ENCODE measurements around the gene C22orf42.

The C22orf42 gene

DNA sequence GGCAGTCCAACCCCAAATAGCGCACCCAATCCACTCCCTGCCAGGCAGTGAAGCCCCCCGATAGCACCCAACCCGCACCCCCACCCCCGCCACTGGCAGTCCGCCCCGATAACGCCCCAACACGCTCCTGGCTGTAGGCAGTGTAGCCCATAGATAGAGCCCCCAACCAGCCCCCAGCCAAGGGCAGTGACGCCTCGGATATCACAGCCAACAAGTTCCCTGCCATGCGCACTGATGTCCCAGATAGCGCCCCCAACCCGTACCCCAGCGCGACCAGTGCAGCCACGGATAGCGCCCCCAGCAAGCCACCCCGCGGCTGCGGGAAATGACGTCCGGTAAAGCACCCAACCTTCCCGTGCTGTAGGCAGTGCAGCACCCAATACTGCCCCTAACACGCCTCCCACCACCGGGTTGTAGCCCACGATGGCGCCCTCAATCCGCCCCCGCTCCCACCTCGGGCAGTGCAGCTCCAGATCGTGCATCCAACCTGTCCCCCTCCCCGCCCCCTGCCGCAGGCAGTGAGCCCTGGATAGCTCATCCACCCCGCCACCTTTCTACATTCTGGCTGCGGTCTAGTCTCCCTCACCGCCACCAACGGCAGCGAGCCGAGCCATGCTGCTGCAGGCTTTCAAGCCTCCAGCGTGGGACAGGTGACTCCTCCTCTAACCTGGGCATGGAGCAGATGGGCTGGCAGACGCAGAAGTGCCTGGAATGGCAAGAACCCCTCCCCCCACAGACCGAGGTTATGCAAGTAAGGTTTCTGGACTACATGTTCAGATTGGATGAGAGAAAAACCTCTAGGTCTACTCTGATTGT, 45.1 kb upstream of the C22orf42 start:
- TF ChIP-seq, protein P1, sequence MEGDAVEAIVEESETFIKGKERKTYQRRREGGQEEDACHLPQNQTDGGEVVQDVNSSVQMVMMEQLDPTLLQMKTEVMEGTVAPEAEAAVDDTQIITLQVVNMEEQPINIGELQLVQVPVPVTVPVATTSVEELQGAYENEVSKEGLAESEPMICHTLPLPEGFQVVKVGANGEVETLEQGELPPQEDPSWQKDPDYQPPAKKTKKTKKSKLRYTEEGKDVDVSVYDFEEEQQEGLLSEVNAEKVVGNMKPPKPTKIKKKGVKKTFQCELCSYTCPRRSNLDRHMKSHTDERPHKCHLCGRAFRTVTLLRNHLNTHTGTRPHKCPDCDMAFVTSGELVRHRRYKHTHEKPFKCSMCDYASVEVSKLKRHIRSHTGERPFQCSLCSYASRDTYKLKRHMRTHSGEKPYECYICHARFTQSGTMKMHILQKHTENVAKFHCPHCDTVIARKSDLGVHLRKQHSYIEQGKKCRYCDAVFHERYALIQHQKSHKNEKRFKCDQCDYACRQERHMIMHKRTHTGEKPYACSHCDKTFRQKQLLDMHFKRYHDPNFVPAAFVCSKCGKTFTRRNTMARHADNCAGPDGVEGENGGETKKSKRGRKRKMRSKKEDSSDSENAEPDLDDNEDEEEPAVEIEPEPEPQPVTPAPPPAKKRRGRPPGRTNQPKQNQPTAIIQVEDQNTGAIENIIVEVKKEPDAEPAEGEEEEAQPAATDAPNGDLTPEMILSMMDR (IDR thresholded peaks at IDR 0.05; ENCODE audit: insufficient read depth, low read length): peak; percentile 15
- TF ChIP-seq SPI1 (IDR thresholded peaks at IDR 0.05; ENCODE audit: borderline replicate concordance, low read depth) (no peak), GABPA (IDR thresholded peaks at IDR 0.05; ENCODE audit: low read depth) (peak; percentile 61), POLR2AphosphoS5 (IDR thresholded peaks at IDR 0.05; ENCODE audit: low read depth) (no peak)
- TF ChIP-seq, protein P2, sequence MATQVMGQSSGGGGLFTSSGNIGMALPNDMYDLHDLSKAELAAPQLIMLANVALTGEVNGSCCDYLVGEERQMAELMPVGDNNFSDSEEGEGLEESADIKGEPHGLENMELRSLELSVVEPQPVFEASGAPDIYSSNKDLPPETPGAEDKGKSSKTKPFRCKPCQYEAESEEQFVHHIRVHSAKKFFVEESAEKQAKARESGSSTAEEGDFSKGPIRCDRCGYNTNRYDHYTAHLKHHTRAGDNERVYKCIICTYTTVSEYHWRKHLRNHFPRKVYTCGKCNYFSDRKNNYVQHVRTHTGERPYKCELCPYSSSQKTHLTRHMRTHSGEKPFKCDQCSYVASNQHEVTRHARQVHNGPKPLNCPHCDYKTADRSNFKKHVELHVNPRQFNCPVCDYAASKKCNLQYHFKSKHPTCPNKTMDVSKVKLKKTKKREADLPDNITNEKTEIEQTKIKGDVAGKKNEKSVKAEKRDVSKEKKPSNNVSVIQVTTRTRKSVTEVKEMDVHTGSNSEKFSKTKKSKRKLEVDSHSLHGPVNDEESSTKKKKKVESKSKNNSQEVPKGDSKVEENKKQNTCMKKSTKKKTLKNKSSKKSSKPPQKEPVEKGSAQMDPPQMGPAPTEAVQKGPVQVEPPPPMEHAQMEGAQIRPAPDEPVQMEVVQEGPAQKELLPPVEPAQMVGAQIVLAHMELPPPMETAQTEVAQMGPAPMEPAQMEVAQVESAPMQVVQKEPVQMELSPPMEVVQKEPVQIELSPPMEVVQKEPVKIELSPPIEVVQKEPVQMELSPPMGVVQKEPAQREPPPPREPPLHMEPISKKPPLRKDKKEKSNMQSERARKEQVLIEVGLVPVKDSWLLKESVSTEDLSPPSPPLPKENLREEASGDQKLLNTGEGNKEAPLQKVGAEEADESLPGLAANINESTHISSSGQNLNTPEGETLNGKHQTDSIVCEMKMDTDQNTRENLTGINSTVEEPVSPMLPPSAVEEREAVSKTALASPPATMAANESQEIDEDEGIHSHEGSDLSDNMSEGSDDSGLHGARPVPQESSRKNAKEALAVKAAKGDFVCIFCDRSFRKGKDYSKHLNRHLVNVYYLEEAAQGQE (IDR thresholded peaks at IDR 0.05; ENCODE audit: insufficient replicate concordance, low read depth): no peak
- Histone ChIP-seq H3K4me3 (replicated peaks; ENCODE audit: insufficient read depth, low read length) (peak overlapping the region; percentile 41), H3K27ac (replicated peaks) (peak overlapping the region; percentile 9; the same call in 1 of the 2 replicates), H3K27me3 (ENCODE audit: insufficient read depth, poor library complexity, severe bottlenecking) (peaks cover 3% of the 10 kb centered on the region)
- peak; percentile 33 to 49 for DNase-seq (ENCODE audit: low read depth in 1 of 2, low spot score in 1 of 2)

DNA sequence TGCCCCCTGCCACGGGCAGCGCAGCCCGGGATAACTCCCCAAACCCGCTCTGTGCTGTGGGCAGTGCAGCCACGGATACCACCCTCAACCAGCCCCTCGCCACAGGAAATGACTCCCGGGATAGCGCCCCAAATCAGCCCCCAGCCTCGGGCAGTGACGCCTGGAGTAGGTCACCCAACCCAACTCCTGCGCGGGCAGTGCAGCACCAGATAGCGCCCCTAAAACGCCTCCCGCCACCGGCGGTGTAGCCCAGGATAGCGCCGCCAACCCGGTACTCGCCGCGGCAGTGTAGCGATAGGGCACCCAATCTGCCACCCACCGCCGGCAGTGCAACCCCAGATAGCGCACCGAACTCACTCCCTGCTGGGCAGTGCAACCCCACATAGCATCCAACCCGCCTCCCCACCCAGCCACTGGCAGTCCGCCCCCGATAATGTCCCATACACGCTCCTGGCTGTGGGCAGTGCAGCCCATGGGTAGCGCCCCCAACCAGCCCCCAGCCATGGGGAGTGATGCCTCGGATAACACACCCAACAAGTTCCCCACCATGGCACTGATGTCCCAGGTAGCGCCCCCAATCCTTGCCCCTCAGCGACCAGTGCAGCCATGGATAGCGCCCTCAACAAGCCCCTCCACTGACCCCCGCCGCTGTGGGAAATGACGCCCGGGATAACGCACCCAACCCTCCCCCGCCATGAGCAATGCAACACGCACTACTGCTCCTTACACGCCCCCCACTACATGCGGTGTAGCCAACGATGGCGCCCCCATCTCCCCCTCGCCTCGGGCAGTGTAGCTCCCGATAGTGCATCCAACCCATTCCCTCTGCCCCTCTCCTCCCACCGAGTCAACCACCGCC, 44.3 kb upstream of the C22orf42 start:
- peak overlapping the region; percentile 41 for H3K4me3 ChIP-seq (replicated peaks; ENCODE audit: insufficient read depth, low read length)
- no peak overlapping the region for H3K27ac ChIP-seq (replicated peaks)
- peak in 1 of 2 experiments; percentile 21 for DNase-seq (ENCODE audit: low read depth in 1 of 2, low spot score in 1 of 2)
- peaks cover 3% of the 10 kb centered on the region for H3K27me3 ChIP-seq (ENCODE audit: insufficient read depth, poor library complexity, severe bottlenecking)
- TF ChIP-seq, protein P1 (IDR thresholded peaks at IDR 0.05; ENCODE audit: insufficient read depth, low read length): no peak
- TF ChIP-seq, protein P2 (IDR thresholded peaks at IDR 0.05; ENCODE audit: insufficient replicate concordance, low read depth): no peak
- TF ChIP-seq SPI1 (IDR thresholded peaks at IDR 0.05; ENCODE audit: borderline replicate concordance, low read depth): no peak
- no peak for TF ChIP-seq POLR2AphosphoS5 (IDR thresholded peaks at IDR 0.05; ENCODE audit: low read depth)
- no peak for TF ChIP-seq GABPA (IDR thresholded peaks at IDR 0.05; ENCODE audit: low read depth)

DNA sequence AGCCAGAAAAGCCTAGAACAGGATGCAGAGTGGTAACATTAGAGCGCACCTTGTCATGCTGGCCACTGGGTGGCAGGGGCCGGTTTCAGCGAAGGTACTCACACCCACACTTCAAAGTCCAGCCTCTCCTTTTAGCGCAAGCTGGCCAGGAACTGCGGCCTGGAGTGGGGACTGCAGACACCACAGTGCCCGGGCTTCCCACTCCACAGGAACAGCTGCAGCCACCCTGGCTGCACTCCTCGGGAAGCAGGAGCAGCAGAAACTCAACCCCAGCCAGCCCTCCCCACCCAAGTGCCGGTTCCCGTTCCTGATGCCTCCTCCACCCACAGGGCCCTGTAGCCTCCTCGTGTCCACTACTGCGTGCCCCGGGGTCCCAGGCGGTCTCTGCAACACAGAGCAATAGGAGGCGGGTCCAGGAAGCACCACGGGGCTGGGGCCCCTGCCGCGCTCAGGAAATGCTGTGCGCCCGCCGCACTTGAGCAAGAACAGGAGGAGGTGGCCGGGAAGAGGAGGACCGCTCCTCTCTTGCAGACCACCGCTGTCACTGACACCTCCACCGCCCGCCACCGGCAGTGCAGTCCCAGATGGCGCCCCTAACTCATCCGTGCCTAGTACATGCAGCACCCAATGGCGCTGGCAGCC, 43.6 kb upstream of the C22orf42 start:
- DNase-seq (ENCODE audit: low read depth in 1 of 2, low spot score in 1 of 2): peak; percentile 43 to 61
- H3K4me3 ChIP-seq (replicated peaks; ENCODE audit: insufficient read depth, low read length): peak overlapping the region; percentile 41
- H3K27ac ChIP-seq (replicated peaks): no peak overlapping the region
- peaks cover 3% of the 10 kb centered on the region for H3K27me3 ChIP-seq (ENCODE audit: insufficient read depth, poor library complexity, severe bottlenecking)
- TF ChIP-seq GABPA (IDR thresholded peaks at IDR 0.05; ENCODE audit: low read depth): no peak
- TF ChIP-seq, protein P1 (IDR thresholded peaks at IDR 0.05; ENCODE audit: insufficient read depth, low read length): peak; percentile 83
- TF ChIP-seq, protein P2 (IDR thresholded peaks at IDR 0.05; ENCODE audit: insufficient replicate concordance, low read depth): no peak
